Esophagus muscularis mucosa (tissue), 4 donors: Measurements from ENCODE around the gene SRD5A2. TPM values are rescaled to one million over a fixed set of nuclear protein-coding genes. Genes with fewer than 3 reads are reported as not detected.

Experiments used
- DNase-seq: peaks from one replicate; pipeline ENCODE4 v3.0.0-alpha.2; 2017; ENCODE audit errors: extremely low spot score
- H3K27ac ChIP-seq, 4 donors: fragments of 200-600 bp; sonication (generic); replicated peaks in 1 of 4; 1 replicate in 3 of 4; 2 replicates in 1 of 4; pipeline ENCODE4 v1.5.1; 2016 to 2019; ENCODE audit warnings: mild to moderate bottlenecking in 1 of 4
- H3K27me3 ChIP-seq, 4 donors: fragments of 200-600 bp; sonication (generic); one replicate each; pipeline versions ENCODE4 v1.5.1 to v1.6.0; 2016 to 2019
- H3K36me3 ChIP-seq, 4 donors: fragments of 200-600 bp; sonication (generic); one replicate each; pipeline ENCODE4 v1.5.1; 2016 to 2019
- H3K4me1 ChIP-seq, 4 donors: fragments of 200-600 bp; sonication (generic); one replicate each; pipeline ENCODE4 v1.5.1; 2016 to 2019
- H3K4me3 ChIP-seq, 4 donors: fragments of 200-600 bp; sonication (generic); 1 replicate in 2 of 4; 2 replicates in 2 of 4; pipeline ENCODE4 v1.5.1; 2016 to 2019; ENCODE audit warnings: mild to moderate bottlenecking in 4 of 4, moderate library complexity in 1 of 4
- H3K9me3 ChIP-seq, 4 donors: fragments of 200-600 bp; sonication (generic); 1 replicate in 3 of 4; 2 replicates in 1 of 4; pipeline ENCODE4 v1.5.1; 2016 to 2019
- EP300 ChIP-seq: sonication (generic); formaldehyde crosslinking; IDR thresholded peaks from one replicate; pipeline ENCODE4 v1.6.1; 2017; ENCODE audit warnings: antibody characterized with exemption
- POLR2A ChIP-seq: fragments of 450-650 bp; IDR thresholded peaks from one replicate; pipeline ENCODE4 v1.6.1; 2017; ENCODE audit warnings: antibody characterized with exemption, moderate library complexity, mild to moderate bottlenecking, low read depth
- POLR2AphosphoS5 ChIP-seq, 2 donors: sonication (generic); formaldehyde crosslinking; IDR thresholded peaks; one replicate each; pipeline ENCODE4 v1.6.1; 2017; ENCODE audit warnings: antibody characterized with exemption in 2 of 2
- WGBS: methylation state at CpG from one replicate; pipeline ENCODE4 v1.1.5; 2018; 5-methylcytosine and 5-hydroxymethylcytosine counted together
- intact Hi-C: fragments of 100-400 bp; cut with DNase I; formaldehyde crosslinking; loops from one replicate; pipeline ENCODE4 v1.15.1; 2023
- total RNA-seq, 4 donors: library from RNA; depleted of rRNA; stranded (reverse); fragments of >200 nt; gene quantifications; one replicate each; pipeline versions ENCODE4 v1.1.0 to v1.2.1, GENCODE V29; 2016
- TF ChIP-seq, protein P1 (sequence below), 3 experiments: fragments of 200-600 bp in 2 of 3; fragments of 450-650 bp in 1 of 3; sonication (generic) in 2 of 3; IDR thresholded peaks; one replicate each; pipeline ENCODE4 v1.5.1; 2017 to 2019; ENCODE audit warnings: antibody characterized with exemption in 3 of 3, mild to moderate bottlenecking in 2 of 3, moderate library complexity in 1 of 3

The SRD5A2 gene
- total RNA-seq, 4 donors from 2014 or later = 0.06 TPM; not detected in 3

DNA sequence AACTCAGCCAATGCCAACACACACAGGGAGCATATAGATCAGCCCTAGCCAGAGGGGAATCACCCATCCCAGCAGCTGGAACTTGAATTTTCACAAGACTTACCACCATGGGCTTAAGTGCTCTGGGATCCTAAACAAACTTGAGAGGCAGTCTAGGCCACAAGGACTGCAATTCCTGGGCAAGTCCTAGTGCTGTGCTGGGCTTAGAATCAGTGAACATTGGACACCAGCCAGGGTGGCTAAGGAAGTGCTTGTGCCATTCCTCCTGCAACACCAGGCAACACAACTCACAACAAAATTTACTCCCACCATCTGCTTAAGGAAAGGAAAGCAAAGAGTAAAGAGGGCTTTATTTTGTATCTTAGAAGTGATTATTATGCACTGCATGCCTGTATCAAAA lies 38.9 kb downstream of the SRD5A2 start:
- TF ChIP-seq POLR2A = no peak
- no peak for TF ChIP-seq EP300
- TF ChIP-seq, protein P1, sequence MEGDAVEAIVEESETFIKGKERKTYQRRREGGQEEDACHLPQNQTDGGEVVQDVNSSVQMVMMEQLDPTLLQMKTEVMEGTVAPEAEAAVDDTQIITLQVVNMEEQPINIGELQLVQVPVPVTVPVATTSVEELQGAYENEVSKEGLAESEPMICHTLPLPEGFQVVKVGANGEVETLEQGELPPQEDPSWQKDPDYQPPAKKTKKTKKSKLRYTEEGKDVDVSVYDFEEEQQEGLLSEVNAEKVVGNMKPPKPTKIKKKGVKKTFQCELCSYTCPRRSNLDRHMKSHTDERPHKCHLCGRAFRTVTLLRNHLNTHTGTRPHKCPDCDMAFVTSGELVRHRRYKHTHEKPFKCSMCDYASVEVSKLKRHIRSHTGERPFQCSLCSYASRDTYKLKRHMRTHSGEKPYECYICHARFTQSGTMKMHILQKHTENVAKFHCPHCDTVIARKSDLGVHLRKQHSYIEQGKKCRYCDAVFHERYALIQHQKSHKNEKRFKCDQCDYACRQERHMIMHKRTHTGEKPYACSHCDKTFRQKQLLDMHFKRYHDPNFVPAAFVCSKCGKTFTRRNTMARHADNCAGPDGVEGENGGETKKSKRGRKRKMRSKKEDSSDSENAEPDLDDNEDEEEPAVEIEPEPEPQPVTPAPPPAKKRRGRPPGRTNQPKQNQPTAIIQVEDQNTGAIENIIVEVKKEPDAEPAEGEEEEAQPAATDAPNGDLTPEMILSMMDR (IDR thresholded peaks at IDR 0.05) = no peak
- no peak for TF ChIP-seq POLR2AphosphoS5 (IDR thresholded peaks at IDR 0.05)
- Histone ChIP-seq H3K27me3 (no peaks in the 10 kb centered on the region), H3K4me1 (no peaks in the 10 kb centered on the region), H3K27ac (no peak overlapping the region), H3K9me3 (peaks cover 0 to 15% (median 7%) of the 10 kb centered on the region in 4 donors), H3K4me3 (no peak overlapping the region), H3K36me3 (no peaks in the 10 kb centered on the region)
- DNase-seq = no peak
- intact Hi-C loops = no loop called here

DNA sequence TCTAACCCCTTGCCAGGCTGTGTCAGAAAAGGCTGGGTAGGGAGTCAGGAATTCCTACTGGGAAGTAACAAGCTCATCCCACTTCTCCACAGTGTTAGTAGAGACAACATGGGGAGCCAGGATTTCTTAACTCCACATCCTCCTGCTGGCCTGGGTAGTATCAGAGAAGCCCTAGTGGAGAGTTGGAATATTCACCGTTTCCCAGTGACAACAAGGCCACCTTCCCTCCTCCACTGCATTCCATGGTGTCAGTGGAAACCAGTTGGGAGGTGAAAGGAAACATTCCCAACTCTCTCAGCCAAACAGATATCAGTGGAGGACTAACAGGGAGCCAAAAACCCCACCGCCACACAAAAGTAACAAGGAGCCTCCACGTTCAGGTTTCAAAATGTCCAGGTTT lies 41.2 kb downstream of the SRD5A2 start:
- TF ChIP-seq, protein P1 (IDR thresholded peaks at IDR 0.05) = no peak
- no peak for TF ChIP-seq POLR2AphosphoS5 (IDR thresholded peaks at IDR 0.05)
- TF ChIP-seq POLR2A = no peak
- no peak for TF ChIP-seq EP300
- Histone ChIP-seq H3K36me3 (no peaks in the 10 kb centered on the region), H3K27me3 (no peaks in the 10 kb centered on the region), H3K4me1 (no peaks in the 10 kb centered on the region), H3K9me3 (peaks cover 0 to 15% (median 7%) of the 10 kb centered on the region in 4 donors), H3K27ac (no peak overlapping the region), H3K4me3 (no peak overlapping the region)
- no peak for DNase-seq
- WGBS = 42% methylated on average over 3 of the region's 3 CpGs
- intact Hi-C loops = no loop called here

DNA sequence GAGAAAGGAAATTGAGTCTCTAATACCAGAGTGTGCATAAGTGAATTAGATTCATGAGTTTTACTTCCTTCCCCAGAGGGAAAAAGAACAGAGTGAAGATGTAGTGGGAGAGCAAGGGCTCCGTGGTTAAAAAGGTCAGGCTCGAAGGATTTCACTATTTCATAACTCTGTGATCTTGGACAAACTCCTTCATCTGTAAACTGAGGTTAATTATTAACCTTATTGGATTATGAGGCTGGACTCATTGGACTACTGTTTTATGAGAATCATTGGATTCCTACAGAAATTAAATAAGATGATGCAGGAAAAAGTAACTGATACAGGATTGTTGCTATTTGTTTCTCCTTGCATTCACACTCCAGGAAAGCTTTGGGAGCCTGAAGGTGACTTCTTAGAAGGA lies 45.0 kb downstream of the SRD5A2 start:
- no peaks in the 10 kb centered on the region for H3K27me3 ChIP-seq
- DNase-seq = no peak
- no peak overlapping the region for H3K27ac ChIP-seq
- no peaks in the 10 kb centered on the region for H3K36me3 ChIP-seq
- H3K9me3 ChIP-seq = no peaks in the 10 kb centered on the region
- WGBS = 80% methylated on average over 2 of the region's 2 CpGs
- no peak for TF ChIP-seq EP300
- no peak for TF ChIP-seq POLR2A
- TF ChIP-seq POLR2AphosphoS5 (IDR thresholded peaks at IDR 0.05) = no peak
- TF ChIP-seq, protein P1 (IDR thresholded peaks at IDR 0.05) = no peak
- H3K4me1 ChIP-seq = no peaks in the 10 kb centered on the region
- no peak overlapping the region for H3K4me3 ChIP-seq
- intact Hi-C loops = no loop called here

- Histone ChIP-seq H3K36me3 (no peaks in the 10 kb centered on the region), H3K27me3 (no peaks in the 10 kb centered on the region), H3K4me1 (no peaks in the 10 kb centered on the region), H3K27ac (no peak overlapping the region), H3K9me3 (no peaks in the 10 kb centered on the region), H3K4me3 (no peak overlapping the region)
- TF ChIP-seq, protein P1 (IDR thresholded peaks at IDR 0.05) = no peak
- TF ChIP-seq POLR2AphosphoS5 (IDR thresholded peaks at IDR 0.05) = no peak
- WGBS = 84% methylated on average over 1 of the region's 1 CpG
- no peak for DNase-seq
- intact Hi-C loops = no loop called here
Measured at GRCh38 chr2:31534636-31535035, 46.1 kb downstream of the SRD5A2 start.

DNA sequence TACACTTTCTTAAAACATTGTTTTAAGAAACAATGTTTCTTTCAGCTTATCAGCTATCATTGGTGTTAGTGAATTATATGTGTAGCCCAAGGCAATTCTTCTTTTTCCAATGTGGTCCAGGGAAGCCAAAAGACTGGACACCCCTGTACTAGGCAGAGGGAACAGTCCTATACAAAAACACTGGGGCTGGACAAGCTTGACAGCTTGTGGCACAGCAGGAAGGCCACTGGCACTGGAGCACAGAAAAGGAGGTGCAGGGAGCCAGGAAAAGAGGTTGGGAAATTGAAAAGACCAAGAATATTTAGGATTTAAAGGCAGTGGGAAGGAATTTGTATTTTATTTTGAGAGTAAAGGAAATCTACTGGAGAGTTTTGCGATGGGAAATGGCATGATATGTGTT lies 47.7 kb downstream of the SRD5A2 start:
- TF ChIP-seq POLR2A (no peak), POLR2AphosphoS5 (IDR thresholded peaks at IDR 0.05) (no peak), EP300 (no peak)
- TF ChIP-seq, protein P1 (IDR thresholded peaks at IDR 0.05) = no peak
- H3K27ac ChIP-seq = no peak overlapping the region
- H3K4me3 ChIP-seq = no peak overlapping the region
- no peaks in the 10 kb centered on the region for H3K27me3 ChIP-seq
- no peaks in the 10 kb centered on the region for H3K36me3 ChIP-seq
- H3K4me1 ChIP-seq = no peaks in the 10 kb centered on the region
- WGBS = 78% methylated on average over 1 of the region's 1 CpG
- intact Hi-C loops = no loop called here
- DNase-seq = no peak
- H3K9me3 ChIP-seq = no peaks in the 10 kb centered on the region
